ENCODE results near the gene SIGLEC14.

DNA sequence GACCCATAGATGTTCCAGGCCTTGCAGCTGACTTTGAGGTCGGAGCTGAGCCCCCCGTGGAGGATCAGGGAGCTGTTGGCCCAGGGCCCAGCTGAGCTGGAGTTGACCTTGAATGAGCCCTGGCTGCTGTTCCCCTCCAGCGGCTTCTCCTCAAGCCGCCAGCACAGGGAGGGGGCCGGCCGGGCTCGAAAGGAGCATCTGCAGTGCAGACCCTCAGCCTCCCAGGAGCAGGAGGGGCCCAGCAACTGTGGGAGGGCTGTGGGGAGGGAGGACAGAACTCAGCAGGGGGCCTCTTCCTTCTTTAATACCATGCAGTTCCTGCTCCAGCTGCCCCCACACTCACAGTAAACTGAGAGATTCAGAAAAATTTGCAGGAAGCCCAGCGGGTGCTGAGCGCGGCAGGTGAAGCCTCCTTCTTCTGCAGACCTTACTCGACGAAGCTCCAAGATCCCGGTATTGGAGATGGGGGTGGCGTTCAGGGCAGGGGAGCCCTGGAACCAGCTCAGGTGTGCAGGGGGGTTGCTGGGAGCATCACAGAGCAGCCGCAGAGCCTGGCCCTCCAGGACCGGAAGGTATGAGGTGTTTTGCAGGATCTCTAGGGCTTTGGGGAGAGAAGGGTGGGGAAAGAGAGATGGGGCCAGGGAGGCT, 19.0 kb downstream of the SIGLEC14 start:
- TF ChIP-seq TAF1 (IDR thresholded peaks at IDR 0.05; ENCODE audit: low read depth, low read length), result no peak
- TF ChIP-seq POLR2AphosphoS5 (IDR thresholded peaks at IDR 0.05; ENCODE audit: low read depth, low read length), result no peak
- no peak for TF ChIP-seq POLR2A (IDR thresholded peaks at IDR 0.05; ENCODE audit: low read depth, low read length)
- no peak for TF ChIP-seq PAX5 (IDR thresholded peaks at IDR 0.05; ENCODE audit: insufficient read depth, low read length, severe bottlenecking)
- TF ChIP-seq POU2F2 (IDR thresholded peaks at IDR 0.05; ENCODE audit: low read depth, low read length), result no peak
